Measurements from ENCODE around the gene SLC22A31. TPM values are rescaled to one million over a fixed set of nuclear protein-coding genes. Genes with fewer than 3 reads are reported as not detected.

The SLC22A31 gene
- total and polyA plus RNA-seq, 9 of the 15 experiments (the other 6 are each of a cell fraction or from before 2014, with no cell fraction given) = 0.29 to 2.2 (median 0.47) TPM; not detected in 3

DNA sequence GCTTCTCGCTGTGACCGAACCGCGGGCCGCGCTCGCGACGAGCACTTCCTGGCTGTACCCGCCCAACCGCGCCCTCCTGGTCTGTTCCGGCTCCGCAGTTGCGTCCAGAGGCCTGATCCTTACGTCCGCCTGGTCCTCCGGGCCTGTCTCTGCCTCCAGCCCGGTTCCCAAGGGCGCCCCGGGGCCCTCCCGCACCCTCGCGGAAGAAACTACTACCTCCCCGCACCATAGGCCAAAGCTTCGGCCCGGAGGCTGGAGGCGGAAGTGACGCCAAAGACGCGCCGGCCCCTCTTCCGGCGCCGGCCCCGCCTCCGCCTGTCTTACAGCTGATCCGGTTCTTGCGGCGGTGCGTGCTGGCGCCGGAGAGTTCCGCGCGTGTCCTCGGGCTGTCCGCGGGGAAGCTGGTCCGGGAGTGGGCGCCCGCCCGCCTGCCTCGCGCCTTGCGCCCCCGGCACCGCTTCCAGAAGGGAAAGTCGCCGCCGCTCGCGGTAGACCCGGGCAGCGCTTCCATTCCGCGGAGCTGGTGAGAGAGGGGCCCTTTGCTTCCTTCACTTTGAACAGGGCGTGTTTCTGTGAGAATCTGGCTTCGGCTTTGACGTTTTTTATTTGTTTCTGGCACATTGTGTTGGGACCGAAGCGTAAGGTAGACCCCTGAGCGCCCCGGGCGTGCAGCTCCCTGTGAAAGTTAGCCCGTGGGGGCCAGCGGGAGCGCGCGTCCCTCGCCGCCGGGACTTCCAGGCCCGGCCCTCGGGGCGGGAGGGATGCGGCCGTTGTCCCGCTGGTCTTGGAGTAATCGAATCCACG, 17.3 kb upstream of the SLC22A31 start, which contains the start of gene ZNF778 (continued):
- no peak for TF ChIP-seq THRB (CRISPR knock-in tag; conservative IDR thresholded peaks at IDR 0.05)
- TF ChIP-seq, protein P1, sequence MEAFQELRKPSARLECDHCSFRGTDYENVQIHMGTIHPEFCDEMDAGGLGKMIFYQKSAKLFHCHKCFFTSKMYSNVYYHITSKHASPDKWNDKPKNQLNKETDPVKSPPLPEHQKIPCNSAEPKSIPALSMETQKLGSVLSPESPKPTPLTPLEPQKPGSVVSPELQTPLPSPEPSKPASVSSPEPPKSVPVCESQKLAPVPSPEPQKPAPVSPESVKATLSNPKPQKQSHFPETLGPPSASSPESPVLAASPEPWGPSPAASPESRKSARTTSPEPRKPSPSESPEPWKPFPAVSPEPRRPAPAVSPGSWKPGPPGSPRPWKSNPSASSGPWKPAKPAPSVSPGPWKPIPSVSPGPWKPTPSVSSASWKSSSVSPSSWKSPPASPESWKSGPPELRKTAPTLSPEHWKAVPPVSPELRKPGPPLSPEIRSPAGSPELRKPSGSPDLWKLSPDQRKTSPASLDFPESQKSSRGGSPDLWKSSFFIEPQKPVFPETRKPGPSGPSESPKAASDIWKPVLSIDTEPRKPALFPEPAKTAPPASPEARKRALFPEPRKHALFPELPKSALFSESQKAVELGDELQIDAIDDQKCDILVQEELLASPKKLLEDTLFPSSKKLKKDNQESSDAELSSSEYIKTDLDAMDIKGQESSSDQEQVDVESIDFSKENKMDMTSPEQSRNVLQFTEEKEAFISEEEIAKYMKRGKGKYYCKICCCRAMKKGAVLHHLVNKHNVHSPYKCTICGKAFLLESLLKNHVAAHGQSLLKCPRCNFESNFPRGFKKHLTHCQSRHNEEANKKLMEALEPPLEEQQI (IDR thresholded peaks at IDR 0.05) = no peak
- 0 out of 2 replicates have a peak, but pooled peaks have one; percentile 52 for TF ChIP-seq NBN (IDR thresholded peaks at IDR 0.05; ENCODE audit: low read depth)
- TF ChIP-seq RBM14 (IDR thresholded peaks at IDR 0.05; ENCODE audit: borderline replicate concordance, insufficient read depth, low read depth, low read length) = 0 out of 2 replicates have a peak, but pooled peaks have one; percentile 24
- no peak for TF ChIP-seq TFAM (CRISPR knock-in tag; conservative IDR thresholded peaks at IDR 0.05)
- TF ChIP-seq, protein P2, sequence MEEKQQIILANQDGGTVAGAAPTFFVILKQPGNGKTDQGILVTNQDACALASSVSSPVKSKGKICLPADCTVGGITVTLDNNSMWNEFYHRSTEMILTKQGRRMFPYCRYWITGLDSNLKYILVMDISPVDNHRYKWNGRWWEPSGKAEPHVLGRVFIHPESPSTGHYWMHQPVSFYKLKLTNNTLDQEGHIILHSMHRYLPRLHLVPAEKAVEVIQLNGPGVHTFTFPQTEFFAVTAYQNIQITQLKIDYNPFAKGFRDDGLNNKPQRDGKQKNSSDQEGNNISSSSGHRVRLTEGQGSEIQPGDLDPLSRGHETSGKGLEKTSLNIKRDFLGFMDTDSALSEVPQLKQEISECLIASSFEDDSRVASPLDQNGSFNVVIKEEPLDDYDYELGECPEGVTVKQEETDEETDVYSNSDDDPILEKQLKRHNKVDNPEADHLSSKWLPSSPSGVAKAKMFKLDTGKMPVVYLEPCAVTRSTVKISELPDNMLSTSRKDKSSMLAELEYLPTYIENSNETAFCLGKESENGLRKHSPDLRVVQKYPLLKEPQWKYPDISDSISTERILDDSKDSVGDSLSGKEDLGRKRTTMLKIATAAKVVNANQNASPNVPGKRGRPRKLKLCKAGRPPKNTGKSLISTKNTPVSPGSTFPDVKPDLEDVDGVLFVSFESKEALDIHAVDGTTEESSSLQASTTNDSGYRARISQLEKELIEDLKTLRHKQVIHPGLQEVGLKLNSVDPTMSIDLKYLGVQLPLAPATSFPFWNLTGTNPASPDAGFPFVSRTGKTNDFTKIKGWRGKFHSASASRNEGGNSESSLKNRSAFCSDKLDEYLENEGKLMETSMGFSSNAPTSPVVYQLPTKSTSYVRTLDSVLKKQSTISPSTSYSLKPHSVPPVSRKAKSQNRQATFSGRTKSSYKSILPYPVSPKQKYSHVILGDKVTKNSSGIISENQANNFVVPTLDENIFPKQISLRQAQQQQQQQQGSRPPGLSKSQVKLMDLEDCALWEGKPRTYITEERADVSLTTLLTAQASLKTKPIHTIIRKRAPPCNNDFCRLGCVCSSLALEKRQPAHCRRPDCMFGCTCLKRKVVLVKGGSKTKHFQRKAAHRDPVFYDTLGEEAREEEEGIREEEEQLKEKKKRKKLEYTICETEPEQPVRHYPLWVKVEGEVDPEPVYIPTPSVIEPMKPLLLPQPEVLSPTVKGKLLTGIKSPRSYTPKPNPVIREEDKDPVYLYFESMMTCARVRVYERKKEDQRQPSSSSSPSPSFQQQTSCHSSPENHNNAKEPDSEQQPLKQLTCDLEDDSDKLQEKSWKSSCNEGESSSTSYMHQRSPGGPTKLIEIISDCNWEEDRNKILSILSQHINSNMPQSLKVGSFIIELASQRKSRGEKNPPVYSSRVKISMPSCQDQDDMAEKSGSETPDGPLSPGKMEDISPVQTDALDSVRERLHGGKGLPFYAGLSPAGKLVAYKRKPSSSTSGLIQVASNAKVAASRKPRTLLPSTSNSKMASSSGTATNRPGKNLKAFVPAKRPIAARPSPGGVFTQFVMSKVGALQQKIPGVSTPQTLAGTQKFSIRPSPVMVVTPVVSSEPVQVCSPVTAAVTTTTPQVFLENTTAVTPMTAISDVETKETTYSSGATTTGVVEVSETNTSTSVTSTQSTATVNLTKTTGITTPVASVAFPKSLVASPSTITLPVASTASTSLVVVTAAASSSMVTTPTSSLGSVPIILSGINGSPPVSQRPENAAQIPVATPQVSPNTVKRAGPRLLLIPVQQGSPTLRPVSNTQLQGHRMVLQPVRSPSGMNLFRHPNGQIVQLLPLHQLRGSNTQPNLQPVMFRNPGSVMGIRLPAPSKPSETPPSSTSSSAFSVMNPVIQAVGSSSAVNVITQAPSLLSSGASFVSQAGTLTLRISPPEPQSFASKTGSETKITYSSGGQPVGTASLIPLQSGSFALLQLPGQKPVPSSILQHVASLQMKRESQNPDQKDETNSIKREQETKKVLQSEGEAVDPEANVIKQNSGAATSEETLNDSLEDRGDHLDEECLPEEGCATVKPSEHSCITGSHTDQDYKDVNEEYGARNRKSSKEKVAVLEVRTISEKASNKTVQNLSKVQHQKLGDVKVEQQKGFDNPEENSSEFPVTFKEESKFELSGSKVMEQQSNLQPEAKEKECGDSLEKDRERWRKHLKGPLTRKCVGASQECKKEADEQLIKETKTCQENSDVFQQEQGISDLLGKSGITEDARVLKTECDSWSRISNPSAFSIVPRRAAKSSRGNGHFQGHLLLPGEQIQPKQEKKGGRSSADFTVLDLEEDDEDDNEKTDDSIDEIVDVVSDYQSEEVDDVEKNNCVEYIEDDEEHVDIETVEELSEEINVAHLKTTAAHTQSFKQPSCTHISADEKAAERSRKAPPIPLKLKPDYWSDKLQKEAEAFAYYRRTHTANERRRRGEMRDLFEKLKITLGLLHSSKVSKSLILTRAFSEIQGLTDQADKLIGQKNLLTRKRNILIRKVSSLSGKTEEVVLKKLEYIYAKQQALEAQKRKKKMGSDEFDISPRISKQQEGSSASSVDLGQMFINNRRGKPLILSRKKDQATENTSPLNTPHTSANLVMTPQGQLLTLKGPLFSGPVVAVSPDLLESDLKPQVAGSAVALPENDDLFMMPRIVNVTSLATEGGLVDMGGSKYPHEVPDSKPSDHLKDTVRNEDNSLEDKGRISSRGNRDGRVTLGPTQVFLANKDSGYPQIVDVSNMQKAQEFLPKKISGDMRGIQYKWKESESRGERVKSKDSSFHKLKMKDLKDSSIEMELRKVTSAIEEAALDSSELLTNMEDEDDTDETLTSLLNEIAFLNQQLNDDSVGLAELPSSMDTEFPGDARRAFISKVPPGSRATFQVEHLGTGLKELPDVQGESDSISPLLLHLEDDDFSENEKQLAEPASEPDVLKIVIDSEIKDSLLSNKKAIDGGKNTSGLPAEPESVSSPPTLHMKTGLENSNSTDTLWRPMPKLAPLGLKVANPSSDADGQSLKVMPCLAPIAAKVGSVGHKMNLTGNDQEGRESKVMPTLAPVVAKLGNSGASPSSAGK (IDR thresholded peaks at IDR 0.05) = peak; percentile 33; the same call in 1 of the 2 replicates
- TF ChIP-seq CREM (IDR thresholded peaks at IDR 0.05; ENCODE audit: low read depth) = peak; percentile 97
- no peak for TF ChIP-seq ZC3H4 (CRISPR knock-in tag; IDR thresholded peaks at IDR 0.05; ENCODE audit: borderline replicate concordance)
- no peak for TF ChIP-seq ZNF445 (CRISPR knock-in tag; IDR thresholded peaks at IDR 0.05; ENCODE audit: low read depth)
- peak; percentile 82 for TF ChIP-seq TBP (optimal IDR thresholded peaks at IDR 0.05; ENCODE audit: low read depth, low read length)
